Stimulated activated CD4-positive, alpha-beta T cell treated with anti-CD3 and anti-CD28 coated beads, Interleukin-4, amount 100 ng/mL, for 24 hours (primary cell): Measurements from ENCODE around the gene SLC38A6.
"Not testable (repeated sequence)": the region's sequence is repeated elsewhere in the genome, so short reads cannot be mapped to it uniquely, and the experiment has no call there.

Source experiments
- DNase-seq: peaks from one replicate; pipeline ENCODE4 v3.0.0-alpha.2; 2020

Gene SLC38A6

GRCh38 chr14:61063461-61063860 is 82.4 kb downstream of the SLC38A6 start:
- DNase-seq = no peak

DNA sequence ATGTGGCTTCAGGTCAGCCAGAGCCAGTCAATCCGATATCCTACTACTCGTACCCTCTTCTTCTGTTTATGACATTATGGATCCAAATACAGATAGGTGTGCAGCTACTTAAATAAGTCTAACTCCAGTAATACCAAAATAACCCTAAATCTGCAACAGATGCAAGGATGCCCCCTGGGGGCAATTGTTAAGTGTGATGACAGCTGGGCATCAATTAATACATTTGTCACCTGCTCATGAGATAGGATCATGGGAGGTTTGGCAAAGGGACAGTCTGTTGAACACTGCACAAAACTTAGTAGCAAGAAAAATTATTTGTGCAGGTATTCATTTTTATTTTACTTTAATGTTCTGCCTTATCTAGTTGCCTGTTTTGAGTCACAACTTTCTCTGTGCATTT is 83.2 kb downstream of the SLC38A6 start:
- no peak for DNase-seq

- DNase-seq = no peak
Measured at GRCh38 chr14:61064856-61065255, 83.8 kb downstream of the SLC38A6 start.

DNA sequence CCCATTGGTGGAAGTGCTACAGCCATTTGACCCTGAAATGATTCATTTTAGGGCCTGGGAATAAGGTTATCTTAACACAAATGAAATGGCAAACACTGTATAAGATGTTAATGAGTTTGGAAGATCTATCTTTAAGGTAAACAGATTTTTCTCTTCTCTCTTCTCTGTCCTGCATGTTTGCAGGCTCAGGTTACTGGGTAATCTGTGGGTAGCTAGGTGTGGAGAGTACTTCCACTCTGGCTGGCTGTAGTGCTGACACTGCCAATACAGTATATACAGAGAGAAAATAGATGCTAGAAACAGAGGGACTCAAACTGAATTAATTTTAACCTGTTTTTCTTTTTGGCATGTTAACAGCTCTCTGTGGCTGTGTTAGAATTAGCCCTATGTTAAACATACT is 84.6 kb downstream of the SLC38A6 start:
- no peak for DNase-seq

GRCh38 chr14:61072442-61072841 is 91.4 kb downstream of the SLC38A6 start:
- not testable (repeated sequence) for DNase-seq

- DNase-seq = no peak
Measured at GRCh38 chr14:61074852-61075251, 93.8 kb downstream of the SLC38A6 start.

DNA sequence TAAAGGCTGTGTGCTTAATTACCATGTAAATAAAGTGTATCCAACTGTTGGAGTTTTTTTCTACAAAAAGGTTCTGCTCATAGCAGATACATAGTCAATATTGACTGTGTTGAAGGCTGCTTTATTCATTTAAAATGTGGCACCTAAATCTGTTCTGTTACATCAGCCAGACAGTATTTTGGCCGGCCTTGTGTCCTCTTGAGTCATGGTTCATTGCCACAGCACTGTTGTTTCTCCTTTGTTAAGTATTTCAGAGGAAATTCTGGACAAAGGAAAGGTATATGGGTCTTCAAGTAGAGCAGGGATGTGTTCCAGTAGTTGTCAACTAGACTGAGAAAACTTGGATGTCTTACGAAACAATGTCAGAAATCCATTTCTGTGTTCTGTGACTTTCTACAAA is 95.5 kb downstream of the SLC38A6 start:
- DNase-seq = no peak

GRCh38 chr14:61077437-61077836 is 96.4 kb downstream of the SLC38A6 start:
- no peak for DNase-seq

- DNase-seq = no peak
Measured at GRCh38 chr14:61077951-61078720, 97.1 kb downstream of the SLC38A6 start.

GRCh38 chr14:61080591-61081010 is 99.6 kb downstream of the SLC38A6 start:
- no peak for DNase-seq

GRCh38 chr14:61088081-61088480 is 107.0 kb downstream of the SLC38A6 start:
- no peak for DNase-seq

GRCh38 chr14:61089126-61089750 is 108.2 kb downstream of the SLC38A6 start:
- no peak for DNase-seq

DNA sequence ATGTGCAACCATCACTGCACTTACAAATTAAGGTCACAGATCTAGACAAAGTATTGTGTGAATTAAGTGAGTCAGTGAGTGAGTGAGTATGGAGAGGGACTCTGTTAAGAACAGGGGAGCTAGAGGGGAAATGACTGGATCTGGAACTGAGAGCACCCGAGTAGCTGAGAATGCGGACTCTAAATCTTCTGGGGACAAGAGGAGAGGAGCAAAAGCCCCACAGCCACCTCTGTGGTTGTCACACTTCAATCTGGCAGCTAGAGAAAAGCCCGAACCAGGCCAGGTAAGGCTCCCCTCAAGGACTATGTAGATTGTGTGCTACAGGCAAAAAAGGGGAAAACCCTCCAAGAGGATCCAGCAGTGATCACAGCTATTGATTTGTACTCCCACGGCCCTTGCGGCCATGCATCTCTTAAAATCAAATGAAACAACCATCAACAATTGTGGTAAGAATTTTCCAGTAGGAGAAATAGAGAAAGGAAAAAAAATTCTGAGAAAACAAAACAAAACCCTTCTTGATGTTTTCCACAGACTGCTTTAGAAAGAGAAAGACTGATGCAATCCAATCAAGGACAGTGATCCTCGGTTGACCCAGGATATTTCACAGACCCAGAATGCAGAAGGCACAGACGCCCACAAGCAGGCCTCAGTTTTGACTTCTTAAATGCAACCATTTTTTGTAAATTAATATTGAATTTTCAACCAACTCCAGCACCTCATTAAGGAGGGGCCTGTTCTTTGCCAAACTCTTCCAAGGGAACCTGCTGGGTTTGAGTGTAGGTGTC is 109.6 kb downstream of the SLC38A6 start:
- DNase-seq = no peak

GRCh38 chr14:61091657-61092273 is 110.7 kb downstream of the SLC38A6 start:
- DNase-seq = no peak

DNA sequence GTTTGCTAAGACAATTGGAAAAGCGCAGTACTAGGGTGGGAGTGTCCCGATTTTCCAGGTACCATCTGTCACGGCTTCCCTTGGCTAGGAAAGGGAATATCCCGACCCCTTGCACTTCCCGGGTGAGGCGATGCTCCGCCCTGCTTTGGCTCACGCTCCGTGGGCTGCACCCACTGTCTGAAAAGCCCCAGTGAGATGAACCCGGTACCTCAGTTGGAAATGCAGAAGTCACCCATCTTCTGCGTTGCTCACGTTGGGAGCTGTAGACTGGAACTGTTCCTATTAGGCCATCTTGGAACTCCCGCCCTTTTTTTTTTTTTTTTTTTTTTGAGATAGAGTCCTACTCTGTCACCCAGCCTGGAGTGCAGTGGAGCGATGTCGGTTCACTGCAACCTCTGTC is 117.1 kb downstream of the SLC38A6 start:
- DNase-seq = not testable (repeated sequence)

GRCh38 chr14:61098721-61099120 is 117.7 kb downstream of the SLC38A6 start:
- no peak for DNase-seq

- DNase-seq = no peak
Measured at GRCh38 chr14:61099216-61099835, 118.3 kb downstream of the SLC38A6 start.

GRCh38 chr14:61101803-61102548 is 120.9 kb downstream of the SLC38A6 start:
- DNase-seq = no peak
